ENCODE data around the gene MYH4.

DNA sequence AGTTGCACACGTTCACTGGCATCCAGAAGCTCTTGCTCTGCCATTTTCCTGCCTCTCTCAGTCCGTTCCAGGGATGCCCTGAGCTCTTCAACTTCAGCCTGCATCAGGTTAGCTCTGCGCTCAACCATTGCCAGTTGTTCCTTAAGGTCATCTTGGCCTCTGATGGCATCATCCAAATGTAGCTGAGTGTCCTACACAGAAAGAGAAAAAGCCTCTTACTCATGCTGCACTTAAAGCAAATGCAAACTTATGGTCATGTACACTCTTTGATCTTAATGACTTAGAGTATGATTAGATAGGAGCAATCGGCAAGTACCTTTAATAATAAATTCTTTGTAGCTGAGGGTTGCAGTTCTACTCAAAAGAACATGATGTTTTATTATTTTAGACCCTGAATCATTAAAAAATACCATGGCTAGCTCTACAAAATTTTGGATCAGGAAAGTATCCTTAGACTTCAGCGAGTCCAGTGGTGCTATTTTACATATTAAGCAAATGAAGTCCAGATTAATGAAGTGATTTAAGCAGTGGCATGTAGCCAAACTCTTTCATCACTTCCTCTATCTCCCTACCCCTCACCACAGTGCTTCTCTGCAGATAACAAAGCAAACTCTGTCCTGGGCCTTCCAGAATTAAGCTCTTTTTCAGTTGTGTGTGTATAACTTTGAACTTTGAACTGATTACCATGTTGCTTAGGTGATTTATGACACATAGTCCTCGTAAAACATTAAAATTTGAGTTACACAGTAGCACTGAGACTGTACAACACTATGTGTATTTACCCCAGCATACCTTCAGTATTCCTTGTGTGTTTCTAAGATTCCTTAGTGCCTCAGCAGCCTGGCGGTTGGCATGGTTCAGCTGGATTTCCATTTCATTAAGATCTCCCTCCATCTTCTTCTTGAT lies 22.1 kb downstream of the MYH4 start:
- TF ChIP-seq, protein P1, sequence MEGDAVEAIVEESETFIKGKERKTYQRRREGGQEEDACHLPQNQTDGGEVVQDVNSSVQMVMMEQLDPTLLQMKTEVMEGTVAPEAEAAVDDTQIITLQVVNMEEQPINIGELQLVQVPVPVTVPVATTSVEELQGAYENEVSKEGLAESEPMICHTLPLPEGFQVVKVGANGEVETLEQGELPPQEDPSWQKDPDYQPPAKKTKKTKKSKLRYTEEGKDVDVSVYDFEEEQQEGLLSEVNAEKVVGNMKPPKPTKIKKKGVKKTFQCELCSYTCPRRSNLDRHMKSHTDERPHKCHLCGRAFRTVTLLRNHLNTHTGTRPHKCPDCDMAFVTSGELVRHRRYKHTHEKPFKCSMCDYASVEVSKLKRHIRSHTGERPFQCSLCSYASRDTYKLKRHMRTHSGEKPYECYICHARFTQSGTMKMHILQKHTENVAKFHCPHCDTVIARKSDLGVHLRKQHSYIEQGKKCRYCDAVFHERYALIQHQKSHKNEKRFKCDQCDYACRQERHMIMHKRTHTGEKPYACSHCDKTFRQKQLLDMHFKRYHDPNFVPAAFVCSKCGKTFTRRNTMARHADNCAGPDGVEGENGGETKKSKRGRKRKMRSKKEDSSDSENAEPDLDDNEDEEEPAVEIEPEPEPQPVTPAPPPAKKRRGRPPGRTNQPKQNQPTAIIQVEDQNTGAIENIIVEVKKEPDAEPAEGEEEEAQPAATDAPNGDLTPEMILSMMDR (IDR thresholded peaks at IDR 0.05) = no peak
- TF ChIP-seq EZH2 (IDR thresholded peaks at IDR 0.05) (no peak), EZH2phosphoT487 (IDR thresholded peaks at IDR 0.05) (no peak)

All from neural progenitor cell (in vitro differentiated cells).